HG03432 (cell line): ENCODE results near the gene NOTCH3.

ENCODE experiments used
- ATAC-seq: cut with Tn5 transposase; IDR thresholded peaks from one replicate; pipeline ENCODE4 v1.9.1; 2021; ENCODE audit warnings: mild to moderate bottlenecking, moderate library complexity; ENCODE audit not compliant: unreplicated experiment

NOTCH3 gene

GRCh38 chr19:15197275-15197941 is 3.4 kb downstream of the NOTCH3 start:
- no peak for ATAC-seq

DNA sequence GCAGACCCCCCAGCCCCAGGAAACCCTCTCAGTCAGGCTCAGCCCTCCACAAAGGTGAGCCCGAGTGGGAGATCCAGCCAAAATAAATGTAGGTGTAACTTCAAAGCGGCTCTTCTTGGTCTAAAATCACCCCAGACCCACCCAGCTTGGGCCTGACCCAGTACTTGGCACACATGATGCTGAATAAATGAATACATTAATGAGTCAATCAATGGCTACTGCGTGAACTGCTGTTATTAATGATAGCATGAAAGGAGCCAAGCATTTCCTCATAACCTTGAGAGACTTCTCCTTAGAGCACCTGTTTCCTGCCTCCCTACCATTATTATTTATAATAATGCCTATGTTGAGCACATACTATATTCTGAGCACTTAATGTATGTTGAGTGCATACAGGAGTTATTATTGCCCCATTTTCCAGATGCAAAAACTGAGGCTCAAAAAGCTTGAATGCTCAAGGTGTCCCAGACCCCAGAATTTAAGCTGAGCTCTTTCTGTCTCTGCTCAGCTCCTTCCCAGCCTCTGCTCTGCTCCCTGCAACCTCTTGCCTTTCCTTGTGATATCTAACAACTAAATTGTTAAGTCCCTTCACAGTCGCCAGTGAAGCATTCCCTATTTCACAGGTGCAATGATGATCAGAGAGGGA is 4.3 kb downstream of the NOTCH3 start:
- no peak for ATAC-seq

DNA sequence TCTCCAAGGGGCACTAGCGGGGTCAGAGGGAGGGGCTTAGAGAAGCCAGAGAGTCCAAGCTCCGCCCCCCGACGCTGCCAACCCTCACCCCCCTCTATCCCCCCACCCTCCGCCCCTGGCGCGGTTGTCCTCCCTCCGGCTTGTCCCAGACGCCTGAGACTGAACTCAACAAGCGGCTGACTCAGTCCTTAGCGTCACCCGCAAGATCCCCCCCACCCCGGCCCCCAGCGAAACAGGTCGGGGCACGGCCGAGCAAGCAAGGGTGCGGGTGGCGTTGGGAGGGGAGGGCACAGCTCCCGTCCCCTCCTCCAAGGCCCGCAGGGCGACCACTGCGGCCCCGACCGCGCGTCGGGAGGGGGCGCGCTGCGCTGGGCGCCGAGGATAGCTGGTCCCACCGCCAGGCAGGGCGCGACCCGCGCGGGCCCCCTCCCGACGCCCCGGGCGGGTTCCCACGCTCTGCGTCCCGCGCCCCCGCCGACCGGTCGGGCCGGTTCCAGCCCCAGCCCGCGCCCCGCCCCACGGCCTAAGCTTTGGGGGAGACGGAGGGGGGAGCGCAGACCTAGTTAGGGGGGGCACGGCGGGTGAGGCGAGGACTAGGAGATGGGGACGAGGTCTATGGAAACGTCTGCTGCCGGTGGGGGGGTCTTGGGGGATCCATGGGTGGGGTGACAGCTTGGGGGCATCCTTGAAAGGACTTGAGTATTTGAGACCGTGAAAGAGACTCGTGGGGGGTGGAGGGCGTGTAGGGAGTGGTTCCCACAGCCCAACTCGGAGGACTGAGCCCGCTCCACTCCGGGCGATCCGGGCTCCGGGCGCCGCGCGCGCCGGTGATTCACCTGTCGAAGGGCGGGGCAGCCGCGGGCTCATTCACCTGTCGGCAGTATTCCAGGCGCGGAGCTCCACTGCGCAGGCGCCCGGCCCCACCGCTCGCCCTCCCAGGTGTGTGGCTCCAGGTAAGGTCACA is 5.1 kb downstream of the NOTCH3 start:
- no peak for ATAC-seq

GRCh38 chr19:15194938-15195337 is 5.9 kb downstream of the NOTCH3 start:
- no peak for ATAC-seq

DNA sequence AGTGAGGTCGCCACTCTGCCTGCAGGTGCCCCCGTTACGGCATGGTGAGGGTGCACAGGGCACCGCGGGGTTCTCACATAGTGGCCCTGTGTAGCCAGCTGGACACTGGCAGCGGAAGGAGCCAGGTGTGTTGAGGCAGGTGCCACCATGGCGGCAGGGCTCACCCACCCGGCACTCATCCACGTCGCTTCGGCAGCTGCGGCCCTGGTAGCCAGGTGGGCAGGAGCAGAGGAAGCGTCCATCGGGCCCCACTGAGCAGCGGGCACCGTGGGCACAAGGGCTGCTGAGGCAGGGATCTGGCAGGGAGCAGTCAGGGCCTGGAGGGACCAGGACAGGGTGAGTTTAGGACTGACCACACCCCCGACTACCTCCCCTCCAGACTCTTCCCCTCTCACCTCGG is 8.8 kb downstream of the NOTCH3 start:
- ATAC-seq: no peak

GRCh38 chr19:15191514-15191913 is 9.3 kb downstream of the NOTCH3 start:
- no peak for ATAC-seq

DNA sequence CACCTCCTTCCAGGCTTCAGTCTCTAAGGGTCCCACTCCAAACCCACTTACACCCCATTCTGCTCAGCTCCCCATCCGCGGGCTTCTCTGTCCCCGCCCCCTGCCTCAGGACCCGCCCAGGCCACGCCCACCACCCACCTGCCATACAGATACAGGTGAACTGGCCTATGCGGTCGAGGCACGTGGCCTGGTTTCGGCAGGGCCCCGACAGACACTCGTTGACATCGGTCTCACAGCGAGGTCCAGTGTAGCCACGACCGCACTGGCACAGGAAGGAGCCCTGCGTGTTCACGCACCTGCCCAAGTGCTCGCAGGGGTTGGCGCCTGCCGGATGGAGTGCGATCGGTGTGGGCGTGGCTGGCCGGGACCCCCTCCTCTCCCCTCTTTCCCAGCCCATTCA is 11.9 kb downstream of the NOTCH3 start:
- ATAC-seq: no peak

GRCh38 chr19:15187026-15188007 is 13.5 kb downstream of the NOTCH3 start:
- no peak for ATAC-seq

GRCh38 chr19:15185188-15185587 is 15.6 kb downstream of the NOTCH3 start:
- ATAC-seq: no peak

DNA sequence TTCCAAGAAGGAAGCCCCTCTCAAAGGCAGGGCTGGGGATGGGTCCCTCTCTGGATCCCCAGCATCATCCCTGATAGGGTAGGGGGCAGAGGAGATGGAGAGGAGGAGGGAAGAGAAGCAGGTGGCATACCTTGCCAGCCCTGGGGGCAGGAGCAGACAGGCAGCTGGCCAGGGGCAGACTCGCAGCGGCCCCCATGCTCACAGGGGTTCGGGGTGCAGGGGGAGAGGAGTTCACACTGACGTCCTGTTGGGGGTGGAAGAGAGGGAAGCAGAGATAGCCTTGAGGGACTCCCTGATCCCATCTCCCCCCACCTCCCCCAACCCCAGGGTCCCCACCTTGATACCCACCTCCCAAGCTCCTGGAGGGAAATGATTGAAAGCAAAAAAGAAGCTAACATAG is 16.0 kb downstream of the NOTCH3 start:
- ATAC-seq: no peak

DNA sequence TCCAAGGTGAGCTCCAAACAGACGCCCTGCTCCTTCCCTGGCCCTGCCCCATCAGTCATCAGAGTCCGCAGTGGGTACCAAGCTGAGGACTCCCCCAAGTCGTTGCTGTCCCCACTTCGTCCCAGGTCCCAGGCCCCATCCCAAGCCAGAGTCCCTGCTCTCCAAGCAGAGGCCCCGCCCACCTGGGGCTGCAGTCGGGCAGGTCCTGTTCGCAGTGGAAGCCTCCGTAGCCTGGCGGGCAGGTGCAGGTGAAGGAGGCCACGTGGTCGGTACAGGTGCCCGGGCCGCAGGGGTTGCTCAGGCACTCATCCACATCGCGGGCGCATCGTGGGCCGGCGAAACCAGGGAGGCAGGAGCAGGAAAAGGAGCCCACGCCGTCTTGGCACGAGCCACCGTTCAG is 19.4 kb downstream of the NOTCH3 start:
- ATAC-seq: no peak

- no peak for ATAC-seq
Measured at GRCh38 chr19:15180451-15181390, 20.1 kb downstream of the NOTCH3 start.

DNA sequence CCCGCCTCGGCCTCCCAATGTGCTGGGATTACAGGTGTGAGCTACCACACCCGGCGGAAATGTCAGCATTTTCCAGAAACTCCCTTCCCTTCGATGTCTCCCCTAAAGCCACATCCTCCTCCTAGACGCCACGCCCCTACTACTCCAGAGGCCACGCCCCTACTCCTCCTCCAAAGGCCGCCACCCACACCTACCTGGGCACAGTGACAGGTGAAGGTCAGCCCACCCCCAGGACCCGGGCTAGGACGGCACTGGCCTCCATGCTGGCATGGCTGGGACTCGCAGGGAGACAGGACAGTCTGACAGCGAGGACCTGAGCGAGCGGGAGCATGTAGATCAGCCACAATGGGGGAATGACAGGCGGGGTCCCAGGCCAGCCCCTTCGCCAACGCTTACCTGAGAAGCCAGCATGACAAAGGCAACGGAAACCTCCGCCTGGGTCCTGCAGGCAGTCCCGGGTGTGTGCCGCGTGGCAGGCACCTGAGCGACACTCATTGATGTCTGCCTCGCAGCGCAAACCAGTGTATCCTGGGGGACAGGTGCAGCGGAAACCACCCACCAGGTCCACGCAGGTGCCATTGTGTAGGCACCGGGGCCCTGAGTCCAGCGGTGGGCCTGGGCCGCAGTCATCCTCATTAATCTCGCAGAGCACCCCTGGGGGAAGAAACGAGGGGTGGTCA is 22.0 kb downstream of the NOTCH3 start:
- no peak for ATAC-seq

DNA sequence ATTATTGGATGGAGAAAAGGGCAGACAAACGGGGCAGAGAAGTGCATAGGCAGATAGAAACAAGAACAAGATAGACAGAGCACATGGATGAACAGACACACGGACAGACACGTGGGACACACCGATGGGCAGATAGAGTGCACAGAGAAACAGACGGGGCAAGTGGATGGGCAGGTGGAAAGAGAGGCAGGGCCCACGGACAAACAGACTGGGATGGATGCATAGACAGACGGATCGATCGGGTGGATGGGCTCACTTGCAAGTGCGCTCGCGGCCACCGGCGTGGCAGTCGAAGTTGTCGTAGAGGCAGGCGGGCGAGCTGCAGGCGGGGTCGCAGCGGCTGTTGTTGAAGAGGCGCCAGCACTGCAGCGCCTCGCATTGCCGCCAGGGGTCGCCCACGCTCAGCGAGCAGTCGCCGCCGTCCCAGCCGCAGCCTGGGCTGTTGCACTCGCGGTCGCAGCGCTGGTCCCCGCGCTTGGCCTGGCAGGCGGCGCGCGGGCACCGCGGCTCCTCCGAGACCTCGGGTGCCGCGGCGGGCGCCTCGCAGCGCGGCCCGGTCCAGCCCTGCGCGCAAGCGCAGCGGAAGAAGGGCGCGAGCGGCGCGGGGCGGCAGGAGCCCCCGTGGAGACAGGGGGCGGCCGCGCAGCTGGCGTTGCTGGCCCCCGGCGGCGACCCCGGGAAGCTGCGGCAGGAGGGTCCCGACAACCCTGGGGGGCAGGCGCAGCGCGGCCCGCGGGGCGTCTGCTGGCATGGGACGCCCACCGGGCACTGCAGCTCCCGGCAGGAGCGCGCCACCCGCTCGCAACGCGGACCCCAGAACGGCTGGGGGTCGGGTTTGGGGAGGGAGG is 23.3 kb downstream of the NOTCH3 start:
- peak; percentile 73 for ATAC-seq

- no peak for ATAC-seq
Measured at GRCh38 chr19:15175609-15176008, 25.2 kb downstream of the NOTCH3 start.

- ATAC-seq: no peak
Measured at GRCh38 chr19:15173746-15174404, 26.9 kb downstream of the NOTCH3 start.

GRCh38 chr19:15170345-15170744 is 30.4 kb downstream of the NOTCH3 start:
- no peak for ATAC-seq
